NCI-H1048 (cell line): ENCODE measurements around the gene FOXJ3.

ENCODE experiments used
- DNase-seq: peaks from one replicate; lab custom pipeline; 2025; lab: John Stamatoyannopoulos, UW

Gene FOXJ3

DNA sequence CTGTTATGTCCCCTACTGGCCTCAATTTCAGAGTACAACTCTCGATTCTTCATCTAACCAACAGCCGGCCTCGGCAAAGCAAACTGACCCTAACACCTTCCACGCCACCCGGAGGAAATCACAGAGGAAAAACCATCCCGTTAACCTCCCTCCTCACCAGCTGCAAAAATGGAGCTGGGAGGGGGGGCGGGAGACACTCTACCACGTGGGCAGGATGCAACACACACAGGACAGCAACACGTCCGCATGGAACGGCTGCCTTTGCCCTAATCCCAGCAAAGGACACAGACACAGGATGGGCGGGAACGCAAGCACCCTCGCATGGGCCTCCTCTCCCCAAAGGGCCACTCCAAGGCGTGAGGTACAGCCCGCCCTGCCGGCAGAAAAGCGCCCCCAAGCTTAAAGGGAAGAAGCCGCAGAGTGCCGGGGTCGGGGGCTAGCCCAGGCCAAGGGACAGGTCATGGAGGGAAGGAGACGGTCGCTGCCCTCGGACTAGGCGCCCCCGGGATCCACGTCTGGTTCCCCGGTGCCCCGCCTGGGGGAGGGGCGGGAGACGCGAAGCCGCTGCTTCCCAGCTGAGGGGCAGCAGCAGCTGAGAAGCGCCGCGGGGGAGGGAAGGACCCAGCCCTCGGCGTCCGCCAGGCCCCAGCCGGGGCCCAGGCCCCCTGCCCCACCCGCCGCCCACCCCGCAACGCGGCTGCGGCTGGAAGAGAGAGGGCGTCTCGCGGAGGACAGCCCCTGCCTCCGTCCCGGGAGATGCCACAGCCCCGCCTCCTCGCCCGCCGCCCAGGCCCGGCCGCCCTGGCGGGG is 590 bp downstream of the FOXJ3 start:
- no peak for DNase-seq

GRCh38 chr1:42333662-42334239 is 1.3 kb downstream of the FOXJ3 start:
- DNase-seq = no peak

GRCh38 chr1:42332877-42333276 is 2.2 kb downstream of the FOXJ3 start:
- no peak for DNase-seq

DNA sequence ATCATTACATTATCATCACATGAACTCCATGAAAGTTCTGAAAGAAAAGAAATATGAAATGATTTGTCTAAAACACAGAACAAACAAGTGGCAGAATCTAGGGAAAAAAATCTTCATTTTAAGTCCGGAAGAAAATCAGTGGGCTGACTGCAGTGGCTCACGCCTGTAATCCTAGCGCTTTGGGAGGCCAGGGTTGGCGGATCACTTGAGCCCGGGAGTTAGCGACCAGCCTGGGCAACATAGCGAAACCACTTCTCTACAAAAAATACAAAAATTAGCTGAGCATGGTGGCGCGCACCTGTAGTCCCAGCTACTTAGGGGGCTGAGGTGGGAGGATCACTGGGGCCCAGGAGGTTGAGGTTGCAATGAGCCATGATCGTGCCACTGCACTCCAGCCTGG is 4.8 kb downstream of the FOXJ3 start:
- no peak for DNase-seq

- DNase-seq = no peak
These were observed 6.0 kb downstream of the FOXJ3 start for GRCh38 chr1:42328916-42329496.

GRCh38 chr1:42328047-42328625 is 6.9 kb downstream of the FOXJ3 start:
- no peak for DNase-seq

DNA sequence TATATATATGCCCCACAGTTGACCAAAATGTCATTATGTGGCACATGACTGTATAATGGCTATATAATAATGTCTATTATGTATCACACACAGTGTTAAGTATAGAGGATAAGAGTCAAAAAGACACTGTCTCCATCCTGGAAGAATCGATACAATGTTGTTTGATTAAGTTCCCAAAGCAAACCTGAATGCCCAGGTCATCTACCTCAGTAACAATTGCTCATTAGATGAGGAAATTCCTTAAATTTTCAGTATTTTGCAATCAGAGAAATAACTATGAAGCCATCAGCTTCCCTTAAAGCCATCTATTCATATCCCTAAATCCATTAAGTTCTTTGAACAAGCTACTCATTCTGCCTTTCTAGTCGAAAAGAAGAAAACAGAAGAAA is 10.0 kb downstream of the FOXJ3 start:
- DNase-seq = no peak

DNA sequence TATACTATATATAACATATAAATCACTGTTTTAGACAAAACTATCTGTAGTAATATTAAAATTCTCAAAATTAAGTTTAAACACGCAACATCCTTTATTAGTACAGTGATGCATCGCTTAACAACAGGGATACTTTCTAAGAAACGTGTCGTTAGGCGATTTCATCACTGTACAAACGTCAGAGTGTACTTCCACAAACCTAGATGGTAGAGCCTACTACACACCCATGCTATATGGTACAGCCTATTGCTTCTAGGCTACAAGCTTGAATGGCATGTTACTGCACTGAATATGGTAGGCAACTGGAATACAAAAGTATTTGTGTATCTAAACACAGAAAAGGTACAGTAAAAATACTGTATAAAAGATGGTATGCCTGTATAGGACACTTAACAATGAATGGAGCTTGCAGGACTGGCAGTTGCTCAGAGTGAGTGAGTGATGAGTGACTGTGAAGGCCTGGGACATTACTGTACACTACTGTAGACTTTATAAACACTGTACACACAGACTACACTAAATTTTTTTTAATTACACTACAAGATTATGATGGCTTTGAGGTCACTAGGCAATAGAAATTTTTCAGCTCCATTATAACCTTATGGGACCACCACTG is 10.5 kb downstream of the FOXJ3 start:
- no peak for DNase-seq

DNA sequence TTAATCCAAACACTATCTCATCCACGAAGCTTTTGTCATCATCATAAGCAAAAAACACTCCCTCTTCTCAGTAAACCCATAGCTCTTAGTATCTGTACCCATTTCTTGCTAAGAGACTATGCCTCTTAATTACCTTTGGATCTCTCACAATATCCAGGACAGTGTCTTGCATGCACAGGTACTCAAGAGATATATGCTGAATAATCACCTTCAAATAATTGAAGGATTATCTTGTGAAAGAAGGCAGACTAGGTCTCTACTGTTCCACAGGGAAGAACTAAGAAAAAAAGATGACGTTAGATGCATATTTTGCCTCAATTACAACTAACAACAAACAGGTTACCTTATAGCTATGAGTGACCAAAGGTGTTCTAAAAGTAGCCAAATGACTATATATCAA is 11.5 kb downstream of the FOXJ3 start:
- DNase-seq = no peak

GRCh38 chr1:42322577-42322976 is 12.5 kb downstream of the FOXJ3 start:
- no peak for DNase-seq

DNA sequence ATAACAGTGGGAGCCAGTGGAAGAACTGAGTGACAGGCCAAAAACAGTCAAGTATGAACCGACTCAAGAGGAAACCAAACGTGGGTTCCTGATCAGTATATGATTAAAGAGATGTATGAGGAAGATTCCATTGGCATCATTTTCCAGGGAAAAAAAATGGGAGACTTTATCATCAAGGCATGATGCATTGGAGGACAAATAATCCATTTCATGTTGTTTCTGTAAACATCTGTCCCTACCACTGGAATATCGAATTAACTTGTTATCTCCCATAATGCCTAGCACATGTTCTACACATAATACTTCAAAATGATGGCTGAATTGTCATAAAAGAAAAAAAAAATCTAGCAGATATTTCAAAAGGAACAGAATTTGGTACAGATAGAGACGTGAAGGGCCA is 13.3 kb downstream of the FOXJ3 start:
- no peak for DNase-seq

DNA sequence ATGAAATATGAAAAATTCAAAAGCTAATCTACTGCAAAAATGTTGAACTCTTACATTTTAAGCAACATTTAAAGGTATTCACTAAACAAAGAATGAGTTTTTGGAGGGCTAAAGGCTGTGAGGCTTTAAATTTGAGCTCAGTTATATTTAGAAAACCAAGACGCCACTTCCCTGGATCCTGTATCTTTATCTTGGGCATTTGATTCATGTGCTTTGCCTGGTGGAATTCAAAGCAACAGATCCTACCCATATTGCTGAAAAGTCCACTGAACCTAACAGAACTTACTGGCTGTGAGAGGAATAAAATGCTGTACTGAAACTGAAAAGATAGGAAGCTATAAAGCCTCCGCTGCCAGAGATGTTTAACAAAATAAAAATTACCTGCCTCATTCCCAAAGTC is 14.3 kb downstream of the FOXJ3 start:
- DNase-seq = no peak

DNA sequence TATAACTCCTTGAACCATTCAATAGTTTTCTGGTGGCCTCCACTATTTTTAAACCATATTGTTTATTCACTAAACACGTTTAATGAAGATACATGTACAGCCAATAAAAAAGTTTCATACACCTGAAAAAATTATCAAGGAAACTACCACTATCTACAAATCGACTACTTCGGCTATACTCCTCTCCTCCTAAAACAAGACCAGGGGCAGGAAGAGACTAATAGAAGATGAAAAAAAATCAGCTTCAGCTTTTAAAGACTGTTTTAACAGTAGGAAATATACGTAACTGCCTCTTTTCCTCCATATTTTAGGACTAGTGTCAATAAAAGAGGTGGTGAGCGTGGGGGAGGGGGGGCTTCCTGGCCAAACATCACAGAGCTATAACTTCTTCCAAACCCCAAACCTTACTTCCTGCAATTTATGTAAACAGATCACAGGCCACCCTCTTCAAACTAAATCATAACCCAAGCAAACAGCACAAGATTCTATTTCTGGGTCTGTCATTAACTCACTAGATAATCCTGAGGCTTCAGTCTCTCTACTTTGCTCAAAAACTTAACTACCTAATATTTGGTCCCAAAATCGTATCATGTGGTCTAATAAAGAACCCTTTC is 15.1 kb downstream of the FOXJ3 start:
- no peak for DNase-seq

DNA sequence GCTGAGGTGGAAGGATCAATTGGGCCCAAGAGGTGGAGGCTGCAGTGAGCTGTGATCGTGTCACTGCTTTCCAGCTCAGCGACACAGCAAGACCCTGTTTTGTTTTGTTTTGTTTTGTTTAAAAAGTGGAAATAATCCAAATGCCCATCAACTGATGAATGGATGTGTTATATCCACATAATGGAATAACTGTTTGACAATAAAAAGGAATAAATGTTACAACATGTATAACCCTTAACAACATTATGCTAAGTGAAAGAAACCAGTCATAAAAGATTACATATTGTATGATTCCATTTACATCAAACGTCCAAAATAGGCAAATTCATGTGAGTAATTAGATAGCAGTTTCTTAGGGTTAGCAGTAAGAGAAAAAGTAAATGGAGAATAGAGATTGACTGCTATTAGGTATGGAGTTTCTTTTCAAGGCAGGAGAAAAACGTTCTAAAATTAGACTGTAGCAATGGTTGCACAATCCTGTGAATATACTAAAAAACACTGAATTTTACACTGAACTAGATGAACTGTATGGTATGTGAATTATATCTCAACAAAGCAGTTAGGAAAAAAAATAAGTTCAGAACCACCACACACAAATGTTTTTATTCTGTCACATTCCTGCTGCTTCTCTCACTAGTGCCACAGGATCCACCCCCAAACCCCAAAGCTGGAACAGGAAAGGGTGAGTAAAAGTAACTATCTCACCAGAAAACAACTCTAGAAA is 15.7 kb downstream of the FOXJ3 start:
- no peak for DNase-seq

GRCh38 chr1:42318601-42319000 is 16.4 kb downstream of the FOXJ3 start:
- DNase-seq = no peak

DNA sequence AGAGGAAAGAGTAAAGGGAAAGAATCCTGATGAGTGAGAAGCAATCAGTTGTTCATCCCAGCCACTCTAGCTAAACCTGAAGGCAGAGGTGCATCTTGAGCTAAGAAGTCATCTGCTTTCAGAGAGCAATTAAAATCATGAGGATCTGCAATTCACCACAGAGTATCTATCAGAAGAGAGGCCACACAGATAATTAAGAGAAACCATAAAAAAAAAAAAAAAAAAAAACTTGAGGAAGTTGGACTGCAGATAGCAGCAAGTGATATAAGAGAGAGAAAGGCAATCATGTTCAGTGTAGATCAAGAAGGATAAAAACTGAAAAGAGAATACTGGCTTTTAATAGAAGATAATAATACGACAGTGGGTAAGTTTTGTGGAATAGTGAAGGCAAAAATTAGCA is 17.7 kb downstream of the FOXJ3 start:
- no peak for DNase-seq

DNA sequence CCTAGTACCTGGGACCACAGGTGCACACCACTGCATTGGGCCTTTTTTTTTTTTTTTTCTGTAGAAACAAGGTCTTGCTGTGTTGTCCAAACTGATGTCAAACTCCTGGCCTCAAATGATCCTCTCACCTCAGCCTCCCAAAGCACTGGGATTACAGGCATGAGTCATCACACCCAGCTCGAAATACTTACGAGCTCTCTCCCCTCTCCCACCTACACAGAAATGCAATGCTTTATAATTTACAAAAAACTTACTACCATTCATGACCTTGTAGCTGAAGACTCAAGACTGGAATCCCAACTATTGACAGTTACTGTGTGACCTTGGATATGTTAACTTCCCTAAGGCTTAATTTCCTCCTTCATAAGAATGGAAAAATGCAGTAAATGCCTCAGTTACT is 18.7 kb downstream of the FOXJ3 start:
- no peak for DNase-seq

DNA sequence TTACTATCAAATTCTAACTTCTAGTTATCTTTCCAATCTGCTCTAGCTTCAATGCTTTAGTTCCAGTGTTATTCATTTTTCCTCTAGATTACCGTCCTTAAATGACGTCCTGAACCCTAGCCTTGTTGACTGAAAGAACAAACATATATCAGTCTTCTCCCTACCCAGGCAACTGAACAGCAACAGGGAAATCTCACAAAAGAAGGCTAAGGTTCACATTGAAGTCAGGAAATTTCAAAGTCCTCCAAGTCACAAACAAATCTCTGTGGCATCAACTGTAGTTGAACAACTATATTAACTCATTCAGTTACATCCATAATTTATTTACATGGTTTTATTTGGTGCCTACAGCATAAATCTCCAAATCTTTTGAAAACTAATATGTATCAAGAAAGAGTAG is 19.5 kb downstream of the FOXJ3 start:
- no peak for DNase-seq

DNA sequence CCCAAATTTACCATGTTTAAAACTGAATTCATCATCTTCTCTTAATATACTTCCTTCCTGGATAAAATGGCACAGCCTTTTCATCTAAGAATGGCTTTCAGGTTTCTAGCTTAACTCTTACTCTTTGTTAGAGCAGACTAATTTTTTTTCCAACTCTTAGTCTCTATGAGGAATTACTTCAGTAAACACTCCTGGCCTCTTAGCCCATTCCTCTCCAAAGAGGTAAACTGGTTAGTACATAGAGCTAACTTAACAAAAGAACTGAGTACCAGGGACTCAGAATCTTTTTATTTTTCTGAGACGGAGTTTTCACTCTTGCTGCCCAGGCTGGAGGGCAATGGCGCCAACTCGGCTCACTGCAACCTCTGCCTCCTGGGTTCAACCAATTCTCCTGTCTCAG is 21.1 kb downstream of the FOXJ3 start:
- no peak for DNase-seq

GRCh38 chr1:42312576-42313212 is 22.3 kb downstream of the FOXJ3 start:
- no peak for DNase-seq

GRCh38 chr1:42311897-42312296 is 23.1 kb downstream of the FOXJ3 start:
- no peak for DNase-seq
